GM12874 (cell line): Measurements from ENCODE around the gene PLEKHA4.

ENCODE experiments used
- CTCF ChIP-seq: IDR thresholded peaks from 2 replicates; pipeline ENCODE4 v1.5.1; 2011; ENCODE audit warnings: low read depth, mild to moderate bottlenecking, control low read depth, low read length, moderate library complexity; ENCODE audit not compliant: insufficient read depth

The PLEKHA4 gene

GRCh38 chr19:48856921-48857320 lies 11.5 kb downstream of the PLEKHA4 start:
- no peak for TF ChIP-seq CTCF

- no peak for TF ChIP-seq CTCF
Observed at GRCh38 chr19:48854103-48854502, 14.3 kb downstream of the PLEKHA4 start.

- no peak for TF ChIP-seq CTCF
Observed at GRCh38 chr19:48853483-48853882, 14.9 kb downstream of the PLEKHA4 start.

- no peak for TF ChIP-seq CTCF
Observed at GRCh38 chr19:48852292-48852691, 16.1 kb downstream of the PLEKHA4 start.

GRCh38 chr19:48845384-48845783 lies 23.0 kb downstream of the PLEKHA4 start:
- TF ChIP-seq CTCF = no peak

- no peak for TF ChIP-seq CTCF
Observed at GRCh38 chr19:48844472-48844871, 23.9 kb downstream of the PLEKHA4 start.

- TF ChIP-seq CTCF = peak; percentile 80
Observed at GRCh38 chr19:48842789-48843162, 25.6 kb downstream of the PLEKHA4 start.

- no peak for TF ChIP-seq CTCF
Observed at GRCh38 chr19:48841571-48841970, 26.8 kb downstream of the PLEKHA4 start.
